ENCODE measurements around the gene ADAMTS13. TPM values are rescaled to one million over a fixed set of nuclear protein-coding genes. Genes with fewer than 3 reads are reported as not detected.
A peak's percentile ranks its signal among the peaks of the same experiment; 100 is the strongest.

ADAMTS13 gene
- polyA plus RNA-seq, 1 experiment: 0.86 TPM

- peak; percentile 7 for DNase-seq (ENCODE audit: low read depth, low spot score)
- CTCF ChIA-PET: interaction anchor here (1.5 kb wide), 1 partner anchor 73 kb away, joined by 6 read pairs; no protein-coding TSS in a partner anchor
- H3K4me3 ChIP-seq (ENCODE audit: low read depth, low read length): peak within 1 kb of the TSS; percentile 59
- POLR2A ChIA-PET: interaction anchor here (0.6 to 0.7 kb wide), 2 partner anchors 53 to 131 kb away, joined by 3 read pairs; partner anchors contain the start of genes MED22 and RPL7A
- no peaks in the 10 kb centered on the region; the same call in 1 of the 2 replicates for H3K9me3 ChIP-seq (ENCODE audit: control insufficient read depth, insufficient read depth, low read length)
- no peak for TF ChIP-seq CTCF (IDR thresholded peaks at IDR 0.05; ENCODE audit: low read depth, low read length)
- H3K27me3 ChIP-seq (ENCODE audit: control insufficient read depth, insufficient read depth, low read length): peaks cover 14% of the 10 kb centered on the region
- no peak within 1 kb of the TSS for H3K27ac ChIP-seq (ENCODE audit: low read depth, low read length)
These were observed 56.9 kb downstream of the ADAMTS13 start, which contains the start of gene SLC2A6 for GRCh38 chr9:133478851-133479711. Gene SLC2A6 (minus strand): TSS chr9:133479099. CDS start chr9:133479059, 40 bp downstream.

- H3K4me3 ChIP-seq (ENCODE audit: low read depth, low read length): no peak overlapping the region
- POLR2A ChIA-PET: no interaction called here
- no peak overlapping the region for H3K27ac ChIP-seq (ENCODE audit: low read depth, low read length)
- no peak for DNase-seq (ENCODE audit: low read depth, low spot score)
- H3K9me3 ChIP-seq (ENCODE audit: control insufficient read depth, insufficient read depth, low read length): no peaks in the 10 kb centered on the region; the same call in 1 of the 2 replicates
- peaks cover 13% of the 10 kb centered on the region for H3K27me3 ChIP-seq (ENCODE audit: control insufficient read depth, insufficient read depth, low read length)
- no peak for TF ChIP-seq CTCF (IDR thresholded peaks at IDR 0.05; ENCODE audit: low read depth, low read length)
- CTCF ChIA-PET: no interaction called here
These were observed 61.4 kb downstream of the ADAMTS13 start for GRCh38 chr9:133483611-133484010.

GRCh38 chr9:133484671-133485437 is 62.7 kb downstream of the ADAMTS13 start:
- no peak overlapping the region for H3K27ac ChIP-seq (ENCODE audit: low read depth, low read length)
- no peaks in the 10 kb centered on the region; the same call in 1 of the 2 replicates for H3K9me3 ChIP-seq (ENCODE audit: control insufficient read depth, insufficient read depth, low read length)
- H3K4me3 ChIP-seq (ENCODE audit: low read depth, low read length): no peak overlapping the region
- POLR2A ChIA-PET: no interaction called here
- CTCF ChIA-PET: interaction anchor here (0.7 to 1.8 kb wide), 5 partner anchors 79 to 346 kb away, joined by 3 to 9 read pairs (median 4); no protein-coding TSS in a partner anchor
- H3K27me3 ChIP-seq (ENCODE audit: control insufficient read depth, insufficient read depth, low read length): peaks cover 17% of the 10 kb centered on the region
- DNase-seq (ENCODE audit: low read depth, low spot score): no peak
- TF ChIP-seq CTCF (IDR thresholded peaks at IDR 0.05; ENCODE audit: low read depth, low read length): no peak

- no peaks in the 10 kb centered on the region; the same call in 1 of the 2 replicates for H3K9me3 ChIP-seq (ENCODE audit: control insufficient read depth, insufficient read depth, low read length)
- ChIA-PET POLR2A (no interaction called here), CTCF (interaction anchor here (0.8 to 2.0 kb wide), 8 partner anchors 71 to 305 kb away, joined by 3 to 13 read pairs (median 6); no protein-coding TSS in a partner anchor)
- H3K4me3 ChIP-seq (ENCODE audit: low read depth, low read length): no peak overlapping the region
- H3K27me3 ChIP-seq (ENCODE audit: control insufficient read depth, insufficient read depth, low read length): peaks cover 20% of the 10 kb centered on the region
- no peak for DNase-seq (ENCODE audit: low read depth, low spot score)
- no peak overlapping the region for H3K27ac ChIP-seq (ENCODE audit: low read depth, low read length)
- no peak for TF ChIP-seq CTCF (IDR thresholded peaks at IDR 0.05; ENCODE audit: low read depth, low read length)
These were observed 63.5 kb downstream of the ADAMTS13 start for GRCh38 chr9:133485531-133486260.
